SK-N-SH treated with all-trans-retinoic acid at 6 μM for 48 hours (cell line): Measurements from ENCODE around the gene OGDHL.

Experiments used
- ARNTL ChIP-seq: fragments of 450-650 bp; formaldehyde crosslinking; IDR thresholded peaks from 2 replicates; pipeline ENCODE4 v1.5.0; 2020; ENCODE audit warnings: low read depth, mild to moderate bottlenecking, moderate library complexity, borderline replicate concordance
- CSRNP3 ChIP-seq: fragments of 250-450 bp; sonication (Bioruptor Pico); IDR thresholded peaks from 2 replicates; pipeline ENCODE4 v1.5.1; 2021; ENCODE audit warnings: mild to moderate bottlenecking, moderate library complexity
- GLIS3 ChIP-seq: fragments of 250-450 bp; sonication (Bioruptor Pico); IDR thresholded peaks from 2 replicates; pipeline ENCODE4 v1.5.0; 2020; ENCODE audit warnings: mild to moderate bottlenecking, moderate library complexity
- ISL1 ChIP-seq: fragments of 250-450 bp; sonication (Bioruptor Pico); IDR thresholded peaks from 2 replicates; pipeline ENCODE4 v2.1.2; 2022; ENCODE audit warnings: mild to moderate bottlenecking, moderate library complexity
- OSR1 ChIP-seq: fragments of 250-450 bp; sonication (Bioruptor Pico); IDR thresholded peaks from 2 replicates; pipeline ENCODE4 v1.8.0; 2022; ENCODE audit warnings: moderate library complexity, mild to moderate bottlenecking, inconsistent platforms
- PATZ1 ChIP-seq: fragments of 250-450 bp; sonication (Bioruptor Pico); IDR thresholded peaks from 2 replicates; pipeline ENCODE4 v1.8.0; 2020; ENCODE audit warnings: mild to moderate bottlenecking, moderate library complexity, borderline replicate concordance
- RARB ChIP-seq: fragments of 250-450 bp; sonication (Bioruptor Pico); IDR thresholded peaks from 2 replicates; pipeline ENCODE4 v1.8.0; 2021; ENCODE audit warnings: mild to moderate bottlenecking, moderate library complexity
- TCF4 ChIP-seq: fragments of 250-450 bp; sonication (Bioruptor Pico); IDR thresholded peaks from 2 replicates; pipeline ENCODE4 v1.8.0; 2021; ENCODE audit warnings: mild to moderate bottlenecking, moderate library complexity, borderline replicate concordance
- TOX ChIP-seq: fragments of 250-450 bp; sonication (Bioruptor Pico); IDR thresholded peaks from 2 replicates; pipeline ENCODE4 v1.8.0; 2021; ENCODE audit warnings: mild to moderate bottlenecking, moderate library complexity, borderline replicate concordance
- TF ChIP-seq, protein P1 (sequence below): fragments of 250-450 bp; sonication (Bioruptor Pico); IDR thresholded peaks from 2 replicates; pipeline ENCODE4 v1.8.0; 2021; ENCODE audit warnings: low read depth, mild to moderate bottlenecking, moderate library complexity, borderline replicate concordance

- no peak for TF ChIP-seq PATZ1 (CRISPR knock-in tag)
- no peak for TF ChIP-seq GLIS3 (CRISPR knock-in tag)
- no peak for TF ChIP-seq TCF4 (CRISPR knock-in tag)
- TF ChIP-seq CSRNP3 (CRISPR knock-in tag): no peak
- TF ChIP-seq, protein P1, sequence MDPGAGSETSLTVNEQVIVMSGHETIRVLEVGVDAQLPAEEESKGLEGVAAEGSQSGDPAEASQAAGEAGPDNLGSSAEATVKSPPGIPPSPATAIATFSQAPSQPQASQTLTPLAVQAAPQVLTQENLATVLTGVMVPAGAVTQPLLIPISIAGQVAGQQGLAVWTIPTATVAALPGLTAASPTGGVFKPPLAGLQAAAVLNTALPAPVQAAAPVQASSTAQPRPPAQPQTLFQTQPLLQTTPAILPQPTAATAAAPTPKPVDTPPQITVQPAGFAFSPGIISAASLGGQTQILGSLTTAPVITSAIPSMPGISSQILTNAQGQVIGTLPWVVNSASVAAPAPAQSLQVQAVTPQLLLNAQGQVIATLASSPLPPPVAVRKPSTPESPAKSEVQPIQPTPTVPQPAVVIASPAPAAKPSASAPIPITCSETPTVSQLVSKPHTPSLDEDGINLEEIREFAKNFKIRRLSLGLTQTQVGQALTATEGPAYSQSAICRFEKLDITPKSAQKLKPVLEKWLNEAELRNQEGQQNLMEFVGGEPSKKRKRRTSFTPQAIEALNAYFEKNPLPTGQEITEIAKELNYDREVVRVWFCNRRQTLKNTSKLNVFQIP: no peak
- TF ChIP-seq ISL1 (CRISPR knock-in tag): no peak
- no peak for TF ChIP-seq ARNTL
- TF ChIP-seq RARB (CRISPR knock-in tag): no peak
- no peak for TF ChIP-seq TOX
- TF ChIP-seq OSR1: no peak
These were observed 54.5 kb downstream of the OGDHL start for GRCh38 chr10:49707585-49707984.
